ENCODE data around the gene TOX3. TPM values are rescaled to one million over a fixed set of nuclear protein-coding genes. Genes with fewer than 3 reads are reported as not detected.

The TOX3 gene
- total and polyA plus RNA-seq, 2 donors (not counting 3 experiments of a cell fraction or from before 2014, with no cell fraction given) = not detected

- no peak for FAIRE-seq
These were observed 52.3 kb downstream of the TOX3 start for GRCh38 chr16:52494621-52495020.

More at GRCh38 chr16:52494621-52495020, 52.3 kb downstream of the TOX3 start:
- no peaks in the 10 kb centered on the region for H3K36me3 ChIP-seq (ENCODE audit: control insufficient read depth in 2 of 2, extremely low read depth in 1 of 2, insufficient read depth in 2 of 2, low read length in 2 of 2)
- no peak overlapping the region for H3K4me2 ChIP-seq (ENCODE audit: insufficient read depth, low read length)
- intact Hi-C loops (cut with micrococcal nuclease) = no loop called here
- H3K27me3 ChIP-seq (ENCODE audit: control insufficient read depth in 2 of 2, insufficient read depth in 2 of 2, low read length in 2 of 2) = no peaks in the 10 kb centered on the region
- BruUV-seq (replicated peaks) = no TSS peak
- TF ChIP-seq JUN (IDR thresholded peaks at IDR 0.05; ENCODE audit: borderline replicate concordance, insufficient read depth, insufficient read length, low read depth) (no peak), GATA2 (IDR thresholded peaks at IDR 0.05; ENCODE audit: insufficient read depth, insufficient read length, low read depth, low read length) (no peak), POLR2A (IDR thresholded peaks at IDR 0.05; ENCODE audit: low read depth, low read length) (no peak), MYC (IDR thresholded peaks at IDR 0.05; ENCODE audit: low read depth, low read length) (no peak), MAX (IDR thresholded peaks at IDR 0.05; ENCODE audit: insufficient read depth, insufficient read length) (no peak), CTCF (IDR thresholded peaks at IDR 0.05; ENCODE audit: extremely low read depth in 1 of 2, insufficient read depth in 1 of 2, low read depth in 1 of 2, low read length in 2 of 2) (no peak), EZH2 (IDR thresholded peaks at IDR 0.05; ENCODE audit: borderline replicate concordance, low read depth, low read length, severe bottlenecking) (no peak), POLR2AphosphoS5 (IDR thresholded peaks at IDR 0.05; ENCODE audit: insufficient read depth, low read depth, low read length) (no peak), FOS (IDR thresholded peaks at IDR 0.05; ENCODE audit: borderline replicate concordance, insufficient read depth, low read length) (no peak)
- no peaks in the 10 kb centered on the region for H4K20me1 ChIP-seq (replicated peaks; ENCODE audit: control insufficient read depth, extremely low read depth, insufficient read depth, low read length)
- ChIA-PET CTCF (no interaction called here), POLR2A (no interaction called here)
- H3K79me2 ChIP-seq (ENCODE audit: control insufficient read depth, insufficient read depth, low read length) = no peaks in the 10 kb centered on the region
- H3K9me1 ChIP-seq (replicated peaks; ENCODE audit: control insufficient read depth, extremely low read depth, insufficient read depth, low read length) = no peaks in the 10 kb centered on the region
- no peak for DNase-seq (ENCODE audit: low read depth, low spot score)
- dilution Hi-C loops (cut with MboI; ENCODE audit: extremely low pct_ligation_motif_present, low sequenced_read_pairs) = no loop called here
- H2AFZ ChIP-seq (ENCODE audit: low read depth, low read length) = no peak overlapping the region
- H3K4me3 ChIP-seq (replicated peaks in 1 of 3; ENCODE audit: insufficient read depth in 1 of 3, low read depth in 1 of 3, low read length in 3 of 3) = no peak overlapping the region
- H3K27ac ChIP-seq (ENCODE audit: insufficient read depth, low read depth, low read length) = no peak overlapping the region
- no peaks in the 10 kb centered on the region for H3K4me1 ChIP-seq (ENCODE audit: control insufficient read depth, extremely low read depth, insufficient read depth, low read length)
- peaks cover 1% of the 10 kb centered on the region for H3K9me3 ChIP-seq (replicated peaks; ENCODE audit: control insufficient read depth, insufficient read depth, low read length)
- H3K9ac ChIP-seq (replicated peaks; ENCODE audit: extremely low read depth, insufficient read depth, low read length) = no peak overlapping the region
